ENCODE results near the gene TAF4.
"Not testable (repeated sequence)": the region's sequence is repeated elsewhere in the genome, so short reads cannot be mapped to it uniquely, and the experiment has no call there.

Gene TAF4

DNA sequence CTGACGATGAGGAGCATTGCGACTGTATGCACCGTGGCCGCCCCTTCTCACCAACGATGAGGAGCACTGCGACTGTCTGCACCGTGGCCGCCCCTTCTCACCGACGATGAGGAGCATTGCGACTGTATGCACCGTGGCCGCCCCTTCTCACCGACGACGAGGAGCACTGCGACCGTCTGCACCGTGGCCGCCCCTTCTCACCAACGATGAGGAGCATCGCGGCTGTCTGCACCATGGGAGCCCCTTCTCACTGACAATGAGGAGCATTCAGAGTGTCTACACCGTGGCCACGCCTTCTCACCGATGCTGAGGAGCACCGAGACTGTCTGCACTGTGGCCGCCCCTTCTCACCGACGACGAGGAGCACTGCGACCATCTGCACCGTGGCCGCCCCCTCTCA is 120.7 kb downstream of the TAF4 start:
- DNase-seq (ENCODE audit: low read depth, low spot score) = not testable (repeated sequence)

DNA sequence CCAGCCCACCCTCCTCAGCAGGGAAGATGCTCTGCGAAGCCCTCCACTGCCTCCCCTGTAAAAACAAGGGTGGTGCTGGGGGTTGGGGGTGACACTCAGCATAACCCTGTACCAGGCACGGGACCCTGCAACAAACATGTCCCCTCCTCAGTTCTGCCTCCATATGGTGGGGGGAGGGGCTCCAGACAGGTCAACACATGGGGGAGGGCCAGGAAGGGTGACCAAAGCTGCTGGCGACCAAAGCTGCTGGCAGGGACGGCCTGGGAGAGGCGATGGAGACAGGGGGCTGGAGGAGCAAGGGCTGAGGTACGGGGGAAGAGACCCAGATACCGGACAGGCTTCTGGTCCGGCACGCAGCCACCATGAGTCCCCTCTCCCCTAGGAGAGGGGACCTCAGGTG is 123.2 kb downstream of the TAF4 start:
- DNase-seq (ENCODE audit: low read depth, low spot score) = no peak

DNA sequence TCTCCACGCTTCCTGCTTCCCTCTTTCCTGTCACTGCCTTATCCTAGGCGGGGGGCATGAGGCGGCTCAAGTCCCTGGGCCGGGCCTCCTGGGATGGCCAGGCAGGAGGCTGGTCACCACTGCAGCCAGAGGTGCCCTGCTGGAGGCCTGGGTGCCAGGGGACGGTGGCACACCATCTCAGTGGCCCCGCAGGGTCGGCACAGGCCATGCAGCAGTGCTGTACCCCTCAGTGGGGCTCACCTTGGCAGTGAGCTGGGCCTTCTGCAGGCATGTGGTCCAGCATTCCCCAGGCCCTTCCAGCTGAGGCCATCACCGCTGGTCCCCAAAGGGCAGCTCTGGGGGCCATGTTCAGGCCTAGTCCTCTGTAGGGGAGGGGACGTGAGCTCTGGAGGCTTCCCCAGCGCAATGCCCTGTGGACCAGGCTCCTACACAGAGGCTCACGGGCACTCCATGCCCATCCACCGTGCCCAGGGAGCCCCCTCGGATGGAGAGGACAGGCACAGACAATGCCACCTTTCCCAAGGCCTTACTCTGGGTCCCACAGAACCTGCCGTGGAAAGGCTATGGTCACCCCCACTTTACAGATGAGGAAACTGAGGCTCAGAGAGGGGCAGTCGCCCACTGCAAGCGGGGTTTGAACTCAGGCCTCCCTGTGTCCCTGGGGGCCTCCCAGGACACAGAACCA is 123.8 kb downstream of the TAF4 start:
- DNase-seq (ENCODE audit: low read depth, low spot score) = no peak

DNA sequence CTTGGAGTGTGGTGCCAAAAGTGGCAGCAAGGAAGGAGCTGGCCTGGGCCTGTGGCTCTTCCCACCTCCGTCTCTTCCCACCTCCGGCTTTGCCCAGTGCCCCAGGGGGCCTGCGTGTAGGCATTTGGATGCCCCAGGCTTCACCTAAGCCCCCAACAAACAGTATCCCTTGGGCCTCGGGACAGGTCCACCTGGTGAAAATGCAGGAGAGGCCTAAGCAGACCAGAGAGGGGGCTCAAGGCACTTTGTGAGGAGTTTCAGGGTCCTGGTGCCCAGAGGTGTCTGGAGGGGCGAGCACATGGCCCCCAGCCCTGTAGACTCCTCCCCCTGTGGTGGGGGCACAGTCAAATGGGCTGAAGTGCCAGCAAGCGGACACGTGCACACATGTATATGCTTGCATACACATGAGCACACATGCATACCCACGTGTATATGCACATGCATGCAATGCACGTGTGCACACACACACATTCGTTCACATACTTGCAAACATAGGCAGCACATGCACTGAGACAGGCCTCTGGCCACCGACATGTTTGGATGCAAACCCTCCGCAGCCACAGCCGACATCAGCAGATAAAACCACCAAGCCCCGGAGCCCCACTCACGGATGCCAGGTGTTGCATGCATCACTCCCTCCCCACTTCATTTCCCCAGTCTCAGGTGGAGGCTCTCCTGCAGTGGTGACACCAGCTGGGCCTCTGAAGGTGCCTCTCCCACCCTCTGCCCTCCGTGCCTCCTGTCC is 124.5 kb downstream of the TAF4 start:
- no peak for DNase-seq (ENCODE audit: low read depth, low spot score)

DNA sequence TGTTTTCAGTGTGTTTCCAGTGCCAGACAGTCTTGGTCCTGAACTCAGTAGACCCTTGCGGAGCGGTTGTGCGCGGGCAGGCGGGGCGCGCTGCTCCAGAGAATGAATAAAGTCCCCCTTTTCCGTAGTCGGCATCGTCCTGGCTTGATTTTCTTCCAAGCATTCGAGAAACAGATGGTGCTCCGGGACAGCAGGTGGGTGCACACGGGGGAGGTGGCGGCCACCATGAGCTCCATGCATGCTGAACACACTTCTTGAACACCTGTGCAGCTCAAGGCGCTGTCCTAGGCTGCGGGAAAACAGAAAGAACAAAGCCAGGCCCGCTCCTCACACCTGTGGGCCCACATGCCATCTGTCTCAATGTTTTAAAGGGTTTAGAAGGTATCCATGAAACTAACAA is 125.2 kb downstream of the TAF4 start:
- DNase-seq (ENCODE audit: low read depth, low spot score) = no peak

DNA sequence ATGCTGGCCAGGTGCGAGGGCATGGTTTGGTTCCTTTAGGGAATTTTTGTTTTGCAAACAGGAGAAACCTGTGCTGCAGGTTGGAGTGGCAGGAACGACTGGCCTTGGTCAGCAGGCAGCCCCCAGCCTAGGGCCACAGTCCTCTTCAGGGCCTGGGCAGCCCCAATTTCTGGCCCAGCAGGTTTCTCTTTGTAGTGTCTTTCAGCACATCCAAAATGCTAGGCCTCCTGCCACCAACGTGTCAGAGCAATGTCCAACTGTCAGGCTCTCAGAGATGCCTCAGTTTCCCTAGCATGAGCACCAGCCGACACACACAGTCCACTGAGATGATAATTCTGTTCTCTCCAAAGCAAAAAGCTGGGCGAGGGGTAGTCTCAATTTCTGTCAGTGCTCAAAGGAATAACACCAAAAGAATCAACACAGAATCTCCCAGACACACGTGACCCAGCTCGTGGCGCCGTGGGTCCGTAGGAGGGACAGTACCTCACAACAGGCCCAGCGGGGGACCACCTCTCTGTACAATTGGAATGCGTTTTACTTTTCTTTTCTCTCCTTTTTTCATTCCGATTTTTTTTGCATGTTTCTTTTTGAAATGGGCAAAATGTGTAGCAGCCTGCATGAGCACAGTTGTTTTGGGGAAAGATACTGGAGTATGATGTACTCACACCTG is 125.9 kb downstream of the TAF4 start:
- DNase-seq (ENCODE audit: low read depth, low spot score) = no peak

DNA sequence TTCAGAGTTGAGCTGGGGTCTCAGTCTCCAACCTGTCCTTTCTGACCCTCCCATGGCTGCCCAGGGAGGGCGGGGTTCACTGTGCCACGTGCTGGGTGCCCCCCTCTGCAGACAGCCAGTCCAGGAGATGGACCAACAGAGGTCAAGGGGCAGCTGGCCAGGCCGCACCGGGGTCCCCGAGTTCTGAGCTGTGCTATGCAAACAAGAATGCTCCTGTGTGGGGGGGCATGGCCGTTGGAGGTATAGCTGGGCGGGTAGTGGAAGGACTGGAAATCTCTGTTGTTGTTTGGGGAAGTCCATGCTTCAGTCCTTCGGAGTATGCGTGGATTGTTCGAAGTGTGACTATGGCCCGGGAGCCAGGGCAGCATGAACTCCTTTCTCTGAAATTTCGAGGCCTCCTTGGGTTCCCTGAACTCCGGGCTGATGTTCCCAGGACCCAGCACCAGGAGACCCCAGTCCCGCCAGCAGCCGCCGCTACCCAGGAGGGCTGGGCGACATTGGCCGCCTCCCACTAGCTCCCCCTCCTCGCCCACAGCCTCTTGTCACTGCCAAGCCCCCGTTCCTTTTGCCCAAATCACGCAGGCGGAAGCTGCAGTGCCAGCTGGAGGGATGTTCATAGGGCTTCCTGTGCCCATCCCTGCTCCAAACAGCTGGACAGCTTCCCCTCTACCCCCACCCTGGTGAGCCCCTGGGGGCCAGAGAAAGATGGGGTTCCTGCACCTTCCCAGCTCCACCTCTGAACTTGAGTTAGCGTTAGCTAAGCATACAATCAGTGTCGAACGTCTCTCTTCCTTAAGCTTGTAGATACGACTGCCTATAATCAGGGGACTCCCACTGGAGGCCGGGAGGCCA is 126.6 kb downstream of the TAF4 start:
- DNase-seq (ENCODE audit: low read depth, low spot score) = no peak

DNA sequence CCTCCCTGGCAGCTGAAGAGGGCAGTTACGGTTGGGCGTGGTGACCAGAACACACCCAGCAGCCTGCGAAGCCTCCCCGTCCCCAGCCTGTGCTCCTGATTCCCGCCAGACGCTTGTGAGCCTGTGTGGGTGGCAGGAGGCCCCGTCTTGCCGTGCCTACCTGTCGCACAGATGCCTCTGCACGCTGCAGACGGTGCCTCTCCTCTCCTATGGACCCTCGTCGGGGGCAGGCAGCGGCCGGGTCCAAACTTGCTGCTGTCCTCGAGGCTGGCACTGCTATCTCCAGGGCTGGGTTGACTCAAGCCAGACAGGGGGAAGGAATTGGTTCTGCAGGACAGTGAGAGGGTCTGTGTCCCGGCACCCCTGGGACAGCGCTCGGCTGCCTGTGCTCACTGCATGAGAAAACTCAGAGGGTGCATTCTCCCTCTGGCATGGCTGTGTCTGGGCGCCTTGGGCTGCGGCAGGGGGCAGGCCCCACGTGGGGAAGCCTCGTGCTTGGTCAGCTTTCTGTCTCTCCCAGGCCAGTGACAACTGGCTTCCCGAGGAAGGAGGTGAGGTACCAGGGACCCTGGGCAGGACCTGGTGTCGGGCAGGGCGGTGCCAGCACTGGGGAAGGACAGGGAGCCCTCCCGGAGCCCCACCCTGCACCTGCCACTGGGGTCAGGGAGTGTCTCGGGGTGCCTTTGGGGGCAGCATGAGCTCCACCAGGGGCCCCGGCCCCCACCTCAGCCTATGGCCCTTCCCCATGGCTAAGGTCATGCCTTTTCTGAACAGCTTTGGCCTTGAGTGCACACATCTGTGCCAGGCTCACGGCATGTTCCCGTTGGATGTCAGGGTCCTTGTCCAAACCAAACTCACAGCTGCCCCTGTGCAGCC is 127.5 kb downstream of the TAF4 start:
- no peak for DNase-seq (ENCODE audit: low read depth, low spot score)

DNA sequence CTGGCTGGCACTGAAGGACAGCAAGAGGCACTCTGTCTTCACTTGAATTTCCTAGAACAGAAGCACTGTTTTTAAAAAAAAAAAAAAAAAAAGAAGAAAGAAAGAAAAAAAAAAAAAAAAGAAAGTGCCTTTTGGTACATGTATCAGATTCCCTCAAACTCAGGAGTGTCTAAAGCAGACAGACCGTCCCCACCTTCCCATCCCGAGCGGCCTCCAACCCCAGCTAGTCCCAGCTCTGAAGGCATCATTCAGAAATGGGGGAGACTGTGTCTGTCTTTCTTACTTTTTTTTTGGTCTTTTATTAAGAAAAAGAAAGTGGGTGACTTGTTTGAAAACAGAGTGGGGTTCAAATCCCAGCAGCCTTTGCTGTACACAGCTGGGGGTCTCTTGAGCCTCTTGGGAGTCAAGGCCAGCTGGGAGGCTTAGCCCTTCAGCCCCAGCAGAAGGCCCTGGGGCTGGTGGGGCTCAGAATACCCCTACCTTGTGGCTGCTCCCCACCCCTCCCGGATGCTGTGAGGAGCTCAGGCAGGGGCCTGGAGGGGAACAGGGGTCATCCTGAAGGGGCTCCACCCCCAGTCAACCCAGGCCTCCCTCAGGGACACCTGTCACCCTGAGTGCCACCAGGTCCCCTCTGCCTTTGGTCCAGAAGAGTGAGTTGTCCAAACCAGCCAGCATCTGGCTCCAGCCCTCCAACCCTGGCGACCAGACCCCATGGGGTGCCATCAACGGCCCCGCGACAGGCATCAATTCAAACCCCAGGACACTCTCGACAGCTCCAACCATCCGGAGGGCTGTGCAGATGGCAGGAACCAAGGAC is 128.3 kb downstream of the TAF4 start:
- no peak for DNase-seq (ENCODE audit: low read depth, low spot score)

DNA sequence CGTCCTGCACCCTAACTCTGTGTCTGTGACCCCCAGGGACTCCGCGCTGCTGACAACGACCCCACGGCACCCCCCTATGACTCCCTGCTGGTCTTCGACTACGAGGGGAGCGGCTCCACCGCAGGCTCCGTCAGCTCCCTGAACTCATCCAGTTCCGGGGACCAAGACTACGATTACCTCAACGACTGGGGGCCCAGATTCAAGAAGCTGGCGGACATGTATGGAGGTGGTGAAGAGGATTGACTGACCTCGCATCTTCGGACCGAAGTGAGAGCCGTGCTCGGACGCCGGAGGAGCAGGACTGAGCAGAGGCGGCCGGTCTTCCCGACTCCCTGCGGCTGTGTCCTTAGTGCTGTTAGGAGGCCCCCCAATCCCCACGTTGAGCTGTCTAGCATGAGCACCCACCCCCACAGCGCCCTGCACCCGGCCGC is 129.0 kb downstream of the TAF4 start:
- DNase-seq (ENCODE audit: low read depth, low spot score) = no peak

DNA sequence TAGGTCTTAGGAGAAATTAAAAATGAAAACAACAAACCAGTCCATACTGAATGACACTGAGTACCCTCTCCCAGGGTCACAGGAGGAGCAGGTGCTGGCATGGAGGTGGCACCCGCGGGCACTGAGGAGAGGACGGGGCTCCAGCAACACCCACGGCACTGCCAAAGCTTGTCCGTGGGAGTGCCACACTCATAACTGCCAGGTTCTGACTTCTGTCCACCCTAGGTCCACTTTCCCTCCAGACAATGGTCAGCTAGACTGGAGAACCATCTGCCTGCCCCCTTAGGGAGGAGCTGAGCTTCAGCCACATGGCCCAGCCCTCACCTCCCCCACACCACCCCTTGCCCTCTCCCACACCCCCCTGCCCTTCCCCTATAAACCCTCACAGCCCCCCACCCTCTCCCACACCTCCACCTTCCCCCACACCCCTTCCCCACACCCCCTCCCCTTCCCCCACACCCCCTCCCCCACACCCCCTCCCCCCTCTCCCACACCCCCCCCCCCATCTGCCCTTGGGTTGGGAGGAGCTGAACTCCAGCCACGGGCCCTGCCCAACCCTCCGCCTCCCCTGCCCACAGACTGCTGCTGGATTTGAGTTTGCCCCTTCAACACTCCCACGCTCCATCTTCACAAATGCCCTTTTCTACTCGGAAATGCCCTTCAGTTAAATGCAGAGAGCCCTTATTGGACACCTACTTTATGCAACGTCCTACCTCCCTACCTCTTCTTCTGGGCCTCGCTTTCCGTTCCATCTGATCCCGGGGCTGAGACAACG is 129.6 kb downstream of the TAF4 start:
- DNase-seq (ENCODE audit: low read depth, low spot score) = no peak

DNA sequence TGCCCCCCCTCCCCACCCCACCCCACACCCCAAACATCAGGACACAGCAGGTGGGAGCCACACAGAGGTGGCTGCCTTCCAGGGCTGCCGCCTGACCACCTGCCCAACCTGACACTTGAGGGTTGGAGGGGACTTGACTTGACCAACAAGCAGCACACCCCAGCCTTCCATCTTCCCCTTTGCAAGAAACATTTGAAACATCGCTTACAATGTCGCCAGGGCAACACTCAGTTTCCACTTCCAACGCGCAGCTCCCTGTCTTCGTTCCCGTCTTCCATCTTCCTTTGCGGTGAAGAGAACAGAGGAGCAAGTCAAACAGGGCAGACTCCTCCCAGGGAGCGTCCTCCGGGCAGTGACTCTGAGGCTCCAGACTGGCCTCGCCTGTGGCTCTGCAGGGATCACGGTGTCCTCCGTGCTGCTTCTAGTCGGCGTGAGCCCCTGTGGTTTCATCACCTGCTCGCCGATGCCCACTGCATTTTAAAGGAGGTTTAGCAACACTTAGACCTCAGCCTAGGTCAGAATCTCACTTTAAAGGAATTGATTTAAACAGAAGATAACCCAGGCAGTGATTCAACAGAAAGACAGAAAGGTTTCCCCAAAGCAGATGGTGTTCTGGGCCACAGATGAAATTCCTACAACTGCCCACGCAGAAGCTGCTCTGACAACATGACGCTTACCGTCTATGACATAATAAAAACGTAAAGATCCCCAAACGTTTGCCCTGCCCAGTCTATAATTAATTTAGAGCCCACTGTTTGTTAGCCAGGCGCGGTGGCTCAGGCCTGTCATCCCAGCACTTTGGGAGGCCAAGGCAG is 130.8 kb downstream of the TAF4 start:
- DNase-seq (ENCODE audit: low read depth, low spot score) = no peak

DNA sequence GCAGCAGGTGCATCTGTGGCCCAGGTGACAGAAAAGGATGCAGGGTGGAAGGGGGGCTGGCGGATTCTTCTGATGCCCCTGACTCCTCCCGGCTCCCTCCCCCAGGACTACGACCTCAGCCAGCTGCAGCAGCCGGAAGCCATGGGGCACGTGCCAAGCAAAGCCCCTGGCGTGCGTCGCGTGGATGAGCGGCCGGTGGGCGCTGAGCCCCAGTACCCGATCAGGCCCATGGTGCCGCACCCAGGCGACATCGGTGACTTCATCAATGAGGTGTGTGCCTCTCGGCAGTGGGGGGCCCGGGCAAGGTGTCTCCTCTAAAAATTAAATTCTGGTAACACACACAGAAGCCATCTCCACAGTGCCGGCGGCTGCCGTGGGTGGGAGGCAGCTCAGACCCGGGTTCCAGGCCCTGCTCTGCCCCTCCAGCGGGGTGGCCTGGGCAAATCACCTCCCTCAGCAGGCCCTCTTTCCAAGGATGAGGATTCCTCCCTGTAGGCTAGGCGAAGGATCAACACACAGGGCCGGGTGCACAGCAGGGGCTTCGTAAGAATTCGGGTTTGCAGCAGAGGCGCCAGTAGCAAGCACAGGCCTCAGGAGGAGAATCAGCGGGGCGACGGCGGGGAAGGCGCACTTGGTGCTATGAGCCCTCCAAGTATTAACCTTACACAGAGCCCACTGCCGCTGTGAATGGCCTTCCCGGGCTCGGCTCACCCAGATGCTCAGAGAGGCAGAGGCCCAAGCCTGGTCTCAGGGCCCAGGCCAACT is 131.5 kb downstream of the TAF4 start:
- DNase-seq (ENCODE audit: low read depth, low spot score) = no peak

DNA sequence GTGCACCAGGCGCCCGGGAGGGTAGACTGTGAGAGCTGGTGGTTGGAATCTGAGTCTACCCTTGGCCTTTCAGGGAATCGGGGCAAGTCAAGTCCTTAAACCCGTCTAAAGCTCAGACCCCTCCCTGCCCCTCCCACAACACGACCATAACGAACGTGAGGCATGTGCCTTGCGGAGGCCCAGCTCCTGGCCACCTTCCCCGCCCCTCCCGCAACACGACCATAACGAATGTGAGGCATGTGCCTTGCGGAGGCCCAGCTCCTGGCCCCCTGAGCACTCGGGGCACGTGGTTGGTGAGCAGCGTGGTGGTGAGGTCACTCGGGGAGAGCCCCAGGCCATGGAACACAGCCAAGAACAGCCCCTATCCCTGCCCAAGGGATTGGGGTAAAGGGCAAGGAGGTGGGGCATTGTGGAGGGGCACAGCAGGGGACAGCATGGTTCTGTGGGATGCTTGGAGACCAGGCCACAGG is 132.2 kb downstream of the TAF4 start:
- DNase-seq (ENCODE audit: low read depth, low spot score) = no peak

DNA sequence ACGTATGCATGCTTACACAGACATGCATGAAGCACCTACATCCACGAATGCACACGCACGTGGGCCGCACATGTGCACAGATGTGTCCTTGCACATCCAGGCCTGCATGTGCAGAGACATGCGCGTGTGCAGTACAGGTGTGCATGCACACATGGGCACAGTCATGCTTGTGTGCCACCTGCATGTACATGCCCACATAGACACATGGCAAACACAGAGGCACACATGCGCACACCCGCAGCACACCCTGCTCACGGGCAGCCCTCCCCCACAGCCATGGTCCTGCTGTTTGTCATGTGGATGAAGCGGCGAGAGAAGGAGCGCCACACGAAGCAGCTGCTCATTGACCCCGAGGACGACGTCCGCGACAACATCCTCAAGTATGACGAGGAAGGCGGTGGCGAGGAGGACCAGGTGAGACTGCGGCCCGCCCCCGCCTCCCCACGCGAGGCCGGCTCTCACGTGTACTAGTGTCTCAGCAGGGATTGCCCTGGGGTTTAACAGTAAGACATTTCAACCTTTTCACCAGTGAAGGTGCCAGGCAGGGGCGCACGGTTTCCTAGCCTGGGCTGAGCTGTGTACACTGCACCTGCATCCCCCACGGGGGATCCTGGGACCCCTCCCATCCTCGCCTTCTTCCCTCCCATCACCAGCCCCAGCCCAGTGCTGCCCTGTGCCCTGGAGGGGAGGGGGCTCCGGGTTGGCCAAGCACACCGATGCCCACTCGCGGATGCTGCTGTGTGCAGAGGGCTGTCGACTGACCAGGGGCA is 132.8 kb downstream of the TAF4 start:
- DNase-seq (ENCODE audit: low read depth, low spot score) = no peak

DNA sequence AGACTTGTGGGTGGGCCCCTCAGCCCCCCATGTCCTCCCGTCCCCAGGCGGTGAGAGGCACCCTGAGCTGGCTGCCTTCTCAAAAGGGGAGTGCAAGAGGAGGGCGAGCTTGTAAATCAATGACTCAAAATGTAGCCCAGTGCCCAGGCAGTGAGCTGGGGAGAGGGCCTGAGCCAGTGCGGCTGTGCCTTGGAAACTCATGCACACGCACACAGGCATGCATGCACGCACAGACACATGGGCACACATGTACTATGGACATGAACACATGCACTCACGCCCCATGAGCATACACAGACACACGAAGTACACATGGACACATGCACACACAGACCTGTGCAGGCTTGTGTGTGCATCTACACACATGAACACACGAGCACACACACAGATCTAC is 133.5 kb downstream of the TAF4 start:
- no peak for DNase-seq (ENCODE audit: low read depth, low spot score)

Data from astrocyte of the hippocampus (primary cell).